Ureter (tissue), 1 donor: ENCODE measurements around the gene LHFPL2. TPM values are rescaled to one million over a fixed set of nuclear protein-coding genes. Genes with fewer than 3 reads are reported as not detected.
A peak's percentile ranks its signal among the peaks of the same experiment; 100 is the strongest.

Source experiments
- DNase-seq: peaks from one replicate; pipeline ENCODE4 v3.0.0-alpha.2; 2020; ENCODE audit warnings: low spot score
- total RNA-seq: library from RNA; stranded (reverse); gene quantifications from one replicate; pipeline ENCODE4 v1.2.4, GENCODE V29; 2023
- donor health status: DM: yes; HTN: yes; CAD: no.

Gene LHFPL2
- total RNA-seq, 1 donor from 2014 or later = 33.3 TPM

DNA sequence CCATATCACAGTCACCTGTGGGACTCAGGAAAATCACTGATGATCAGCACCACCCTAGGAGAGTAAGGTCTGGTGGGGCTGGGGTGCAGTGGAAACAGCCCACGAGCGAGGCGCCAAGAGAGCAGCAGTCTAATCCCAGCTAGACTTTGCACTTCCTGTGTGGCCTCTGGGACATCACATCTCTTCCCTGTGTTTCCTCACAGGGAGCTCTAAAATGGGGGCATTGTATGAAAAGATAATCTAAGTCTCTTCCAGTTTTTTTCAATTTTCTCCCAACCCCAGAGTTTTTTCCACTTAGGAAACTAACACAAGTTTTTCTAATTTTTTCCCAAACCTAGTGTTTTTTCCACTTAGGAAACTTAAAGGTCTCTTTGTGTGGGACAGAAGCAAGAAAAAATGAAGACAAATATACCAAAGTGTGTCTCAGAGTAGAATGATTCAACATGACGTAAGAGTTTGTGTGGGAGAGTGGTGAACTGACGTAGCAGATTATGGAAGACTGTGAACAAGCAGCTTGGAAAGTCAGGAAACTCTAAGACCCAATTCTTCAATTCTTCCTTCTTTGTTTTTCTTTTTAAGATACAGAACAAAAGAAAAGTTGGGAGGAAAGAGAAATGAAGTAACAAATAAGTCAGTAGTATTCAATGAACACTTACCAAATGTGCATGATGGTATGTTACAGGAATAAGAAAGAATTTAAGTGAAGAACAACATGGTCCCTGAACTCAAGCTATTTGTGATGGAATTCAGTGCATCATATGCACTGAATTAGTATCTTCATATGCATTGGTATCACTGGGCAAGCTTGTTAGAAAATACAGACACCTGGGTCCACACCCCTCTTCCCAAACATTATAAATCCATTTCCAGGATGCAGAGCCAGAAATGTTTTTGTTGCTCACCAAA is 51.3 kb downstream of the LHFPL2 start:
- no peak for DNase-seq

DNA sequence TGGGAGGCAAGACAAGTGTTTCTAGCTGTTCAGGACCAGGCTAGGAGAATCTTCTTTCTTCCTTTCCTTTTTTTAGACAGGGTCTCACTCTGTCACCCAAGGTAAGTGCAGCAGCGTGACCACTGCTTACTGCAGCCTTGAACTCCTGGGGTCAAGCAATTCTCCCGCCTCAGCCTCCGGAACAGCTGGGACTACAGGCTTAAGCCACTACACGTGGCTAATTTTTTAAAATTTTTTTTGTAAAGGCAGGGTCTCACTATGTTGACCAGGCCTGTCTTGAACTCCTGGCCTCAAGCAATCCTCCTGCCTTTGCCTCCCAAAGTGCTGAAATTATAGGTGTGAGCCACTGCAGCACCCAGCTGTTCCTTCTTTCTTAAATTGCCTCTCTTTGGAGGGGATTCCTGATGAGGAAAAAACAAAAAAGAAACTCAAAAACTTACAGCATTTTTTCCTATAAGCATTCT is 53.1 kb downstream of the LHFPL2 start:
- DNase-seq = no peak

DNA sequence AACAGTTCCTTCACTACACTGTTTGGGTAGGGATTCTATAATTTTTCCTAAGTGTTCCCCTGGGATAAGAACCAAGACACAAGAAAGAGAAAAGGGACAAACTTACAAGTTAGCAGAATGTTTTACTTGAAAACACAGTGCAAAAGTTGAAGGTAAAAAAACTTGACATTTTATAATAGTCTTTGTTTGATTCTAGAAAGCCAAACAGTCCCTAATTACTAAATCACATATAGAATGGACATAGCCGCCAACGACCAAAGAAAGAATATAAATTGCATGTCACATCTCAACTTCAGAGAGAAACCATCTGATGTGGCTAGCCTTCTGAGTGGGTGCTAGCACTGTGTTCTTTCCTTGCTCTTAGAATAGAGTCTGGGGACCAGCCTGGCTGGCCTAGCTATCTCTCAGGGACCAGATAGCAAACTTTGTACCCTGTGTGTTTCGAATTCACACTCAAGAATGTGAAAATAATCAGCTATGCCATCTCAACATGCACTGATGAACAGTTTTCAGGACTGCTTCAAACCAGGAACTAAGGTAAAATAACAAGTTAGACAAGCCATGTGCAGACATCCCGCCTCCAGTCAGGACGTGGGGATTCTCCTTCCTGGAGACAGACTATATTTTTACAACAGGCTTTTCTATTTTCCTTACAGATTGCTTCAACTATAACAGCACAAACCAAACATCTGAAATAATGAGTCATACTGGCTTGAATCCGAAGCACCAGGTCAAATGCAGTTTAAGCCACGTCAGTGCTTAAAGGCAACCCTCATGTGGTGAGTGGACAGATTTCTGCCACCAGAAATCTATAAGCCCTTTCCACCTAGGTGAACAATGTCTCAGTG is 53.7 kb downstream of the LHFPL2 start:
- DNase-seq = peak; percentile 66

- DNase-seq = no peak
Measured at GRCh38 chr5:78594021-78594420, 54.6 kb downstream of the LHFPL2 start.

- no peak for DNase-seq
Measured at GRCh38 chr5:78593465-78593864, 55.1 kb downstream of the LHFPL2 start.

- DNase-seq = no peak
Measured at GRCh38 chr5:78592735-78593386, 55.7 kb downstream of the LHFPL2 start.

GRCh38 chr5:78591972-78592700 is 56.4 kb downstream of the LHFPL2 start:
- no peak for DNase-seq

DNA sequence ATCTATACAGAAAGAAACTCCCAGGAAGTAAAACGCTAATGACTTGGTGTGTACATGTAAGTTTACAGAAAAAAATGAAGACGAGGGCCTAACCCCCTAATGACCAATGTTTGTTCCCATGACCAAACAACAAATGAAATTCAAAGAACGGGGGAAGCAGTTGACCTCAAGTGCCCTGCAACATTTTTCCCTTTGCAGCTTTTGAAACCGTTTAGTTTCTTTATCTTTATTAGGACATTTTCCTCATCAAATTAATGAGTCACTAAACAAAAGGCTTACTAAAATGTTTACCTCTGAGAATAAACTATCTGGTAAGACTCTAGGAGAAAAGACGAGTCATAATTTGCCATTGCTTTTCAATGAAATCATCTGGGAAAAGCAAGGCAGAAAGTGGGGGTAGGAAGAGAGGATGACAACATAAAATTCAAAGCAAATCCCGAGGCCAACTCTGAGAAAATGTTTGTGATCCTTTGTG is 57.4 kb downstream of the LHFPL2 start:
- no peak for DNase-seq

DNA sequence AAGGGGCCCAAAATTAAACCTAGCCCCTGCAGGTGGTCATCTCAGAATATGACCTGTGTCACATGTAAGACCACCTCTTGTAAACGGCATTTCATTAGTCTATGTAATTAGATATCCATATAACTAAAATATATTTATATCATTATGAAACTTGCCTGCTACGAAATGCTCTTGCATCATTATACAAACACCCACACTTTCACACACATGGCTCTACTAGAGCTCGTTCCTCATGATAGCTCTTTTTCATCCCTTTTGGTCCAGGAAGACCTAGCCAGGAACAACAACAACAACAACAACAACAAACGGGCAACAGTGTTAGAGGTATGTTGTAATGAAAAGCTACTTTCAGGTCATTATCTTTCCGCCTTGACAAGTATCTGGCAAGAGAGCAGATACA is 58.6 kb downstream of the LHFPL2 start:
- DNase-seq = no peak

DNA sequence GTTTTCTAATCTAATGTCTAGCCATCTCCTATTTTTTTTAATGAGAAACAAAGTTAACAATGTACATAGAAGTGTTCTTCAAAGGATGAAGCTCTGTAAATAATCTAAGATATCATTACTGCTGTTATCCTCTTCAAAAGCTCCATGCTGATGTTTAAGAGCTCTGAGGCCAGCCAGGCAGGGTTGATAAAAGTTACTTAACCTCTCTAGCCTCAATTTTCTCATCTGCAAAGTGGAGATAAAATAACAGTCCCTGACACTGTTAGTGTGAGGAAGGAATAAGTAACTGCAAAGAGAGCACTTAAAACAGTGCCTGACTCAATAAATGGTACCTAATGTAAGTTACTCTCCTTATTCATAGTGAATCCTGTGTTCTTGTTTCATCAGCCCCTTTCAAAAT is 60.1 kb downstream of the LHFPL2 start:
- no peak for DNase-seq

DNA sequence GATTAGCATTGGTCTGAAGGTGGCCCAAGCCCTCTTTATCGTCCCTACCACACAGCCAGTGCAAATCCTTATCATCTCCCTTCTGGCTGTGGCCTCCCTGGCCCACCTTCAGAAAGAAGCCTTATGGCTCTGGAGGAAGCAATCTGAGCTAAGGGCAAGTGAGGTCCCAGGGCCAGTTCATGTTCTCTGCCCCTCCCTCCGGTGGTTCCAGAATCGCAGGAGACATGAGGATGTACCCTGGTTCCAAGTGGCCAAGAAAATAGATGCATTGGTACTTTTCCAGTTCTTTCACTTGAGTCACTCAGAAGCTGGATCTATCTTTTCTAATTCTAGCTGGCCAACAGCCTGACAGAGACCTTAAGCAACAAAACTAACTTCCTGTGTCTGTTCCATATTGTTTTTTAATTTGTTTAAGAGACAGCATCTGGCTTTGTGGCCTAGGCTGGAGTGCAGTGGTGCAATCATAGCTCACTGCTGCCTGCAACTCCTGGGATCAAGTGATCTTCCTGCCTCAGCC is 60.7 kb downstream of the LHFPL2 start:
- no peak for DNase-seq

- no peak for DNase-seq
Measured at GRCh38 chr5:78587081-78587774, 61.3 kb downstream of the LHFPL2 start.

DNA sequence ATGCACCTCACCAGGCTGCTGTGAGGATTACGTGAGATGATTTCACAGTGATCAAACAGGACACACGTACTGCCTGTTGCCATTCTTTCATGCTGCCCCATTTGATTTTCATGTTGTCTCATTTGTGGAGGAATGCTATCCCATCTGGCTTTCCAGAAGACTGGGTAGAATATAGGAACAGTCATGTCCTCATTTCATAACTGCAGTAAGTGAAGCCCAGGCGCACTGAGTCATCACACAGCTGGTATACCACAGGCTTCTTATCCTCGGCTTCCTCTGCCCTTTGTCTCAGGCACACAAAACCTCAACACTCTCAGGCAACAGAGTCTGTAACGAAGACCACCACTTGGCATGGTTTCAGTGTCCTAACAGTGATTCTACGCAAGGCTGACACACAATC is 62.3 kb downstream of the LHFPL2 start:
- no peak for DNase-seq

DNA sequence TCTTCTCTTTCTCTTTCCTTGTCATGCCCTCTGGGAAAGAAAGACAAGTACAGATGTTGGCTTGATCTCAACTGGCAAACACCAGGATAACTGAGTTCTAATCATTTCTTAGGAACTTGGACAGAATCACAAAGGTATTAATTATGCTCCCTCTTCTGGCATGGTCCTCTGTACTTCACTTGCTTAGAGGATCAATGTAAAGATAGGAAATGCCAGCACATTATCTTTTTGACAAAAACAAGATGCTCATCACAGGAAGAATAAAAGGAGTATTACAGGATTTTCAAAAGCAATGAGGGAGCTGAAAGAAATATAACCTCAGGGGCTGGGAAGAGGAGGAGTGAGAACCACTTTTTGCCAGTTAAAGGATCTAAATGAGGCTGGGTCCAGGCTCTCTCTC is 70.6 kb downstream of the LHFPL2 start:
- no peak for DNase-seq

GRCh38 chr5:78577071-78577807 is 71.3 kb downstream of the LHFPL2 start:
- DNase-seq = no peak

- DNase-seq = no peak
Measured at GRCh38 chr5:78576376-78576775, 72.2 kb downstream of the LHFPL2 start.

DNA sequence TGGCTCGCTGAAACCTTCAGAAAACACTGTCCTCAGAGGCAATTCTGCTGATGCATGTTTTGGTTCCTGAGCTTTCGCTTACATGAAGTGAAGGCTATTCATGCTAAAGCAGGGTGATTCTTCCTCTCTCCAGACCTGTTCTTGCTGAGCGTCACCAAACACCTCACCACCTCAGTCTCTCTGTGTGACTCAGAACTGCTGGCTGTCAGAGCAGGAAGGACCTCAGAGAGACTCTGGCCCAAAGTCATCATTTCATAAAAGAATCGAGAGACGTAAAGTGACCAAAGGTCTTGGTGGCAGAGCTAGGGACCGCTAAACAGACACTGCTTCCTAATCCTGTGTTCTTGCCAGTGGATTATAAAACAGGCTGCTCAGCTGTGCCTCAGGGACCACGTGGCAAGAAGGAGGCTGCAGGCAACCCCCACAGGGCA is 73.8 kb downstream of the LHFPL2 start:
- no peak for DNase-seq

- no peak for DNase-seq
Measured at GRCh38 chr5:78574131-78574673, 74.4 kb downstream of the LHFPL2 start.

DNA sequence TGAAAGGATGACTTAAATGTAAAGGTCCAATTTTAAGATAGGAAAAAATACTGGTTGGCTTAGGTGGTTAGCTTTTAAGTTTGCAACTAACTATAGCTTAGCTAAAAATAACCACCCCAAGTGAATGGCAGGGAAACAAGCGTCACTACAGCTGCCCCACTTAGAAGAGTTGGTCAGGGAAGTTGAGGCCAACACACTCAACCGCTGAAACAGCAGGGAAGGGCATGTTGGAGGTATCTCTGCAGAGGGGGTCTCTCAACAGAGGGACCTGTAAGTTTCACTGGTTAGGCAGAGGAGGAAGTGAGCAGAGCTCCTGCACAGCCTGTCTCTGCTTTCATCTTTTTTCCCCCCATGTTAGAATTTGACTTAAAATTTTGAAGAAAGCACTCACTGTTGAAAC is 75.3 kb downstream of the LHFPL2 start:
- DNase-seq = no peak
